SW480 (cell line): ENCODE data around the gene AADACL4.
"Not testable (repeated sequence)": the region's sequence is repeated elsewhere in the genome, so short reads cannot be mapped to it uniquely, and the experiment has no call there.

ENCODE experiments used
- DNase-seq: peaks from one replicate; pipeline ENCODE4 v3.0.0-alpha.2; 2016; ENCODE audit warnings: low spot score

The AADACL4 gene

GRCh38 chr1:12712076-12712475, 68.2 kb downstream of the AADACL4 start:
- DNase-seq = no peak

GRCh38 chr1:12712929-12713328, 69.0 kb downstream of the AADACL4 start:
- DNase-seq = no peak

- DNase-seq = not testable (repeated sequence)
Observed at GRCh38 chr1:12713651-12714050, 69.8 kb downstream of the AADACL4 start.

- DNase-seq = no peak
Observed at GRCh38 chr1:12714710-12715475, 71.0 kb downstream of the AADACL4 start.

GRCh38 chr1:12715896-12716437, 72.1 kb downstream of the AADACL4 start, which contains the start of gene AADACL3:
Gene AADACL3, plus strand, starts transcription at chr1:12716110. Its CDS starts 67 bp downstream, at chr1:12716177.
- no peak for DNase-seq
